Caco-2 (cell line): Measurements from ENCODE around the gene NUDT3. TPM values are rescaled to one million over a fixed set of nuclear protein-coding genes. Genes with fewer than 3 reads are reported as not detected.
"Not testable (repeated sequence)": the region's sequence is repeated elsewhere in the genome, so short reads cannot be mapped to it uniquely, and the experiment has no call there.

ENCODE experiments used
- BruUV-seq: library from RNA; stranded (reverse); fragments of 400-500 nt; replicated peaks from 2 replicates; lab custom pipeline; 2021; lab: Mats Ljungman, UMichigan
- CTCF ChIA-PET: fragments of 300-600 bp; sonication (Branson Sonifier 250); formaldehyde crosslinking; loops from one replicate; lab custom pipeline; 2022; ENCODE audit warnings: antibody characterized with exemption; lab: Charles Lee
- POLR2A ChIA-PET: fragments of 300-600 bp; sonication (Branson Sonifier 250); formaldehyde crosslinking; loops from one replicate; lab custom pipeline; 2022; ENCODE audit warnings: antibody characterized with exemption; lab: Charles Lee
- DNase-seq, 2 experiments: peaks; one replicate each; pipeline versions ENCODE4 v3.0.0 to v3.0.0-alpha.2; 2020 to 2022
- H3K27me3 ChIP-seq: replicated peaks from 2 replicates; pipeline ENCODE4 v1.6.0; 2011; ENCODE audit warnings: low read length; ENCODE audit not compliant: control insufficient read depth, insufficient read depth
- H3K36me3 ChIP-seq: 2 replicates; pipeline ENCODE4 v1.5.1; 2011; ENCODE audit warnings: low read length; ENCODE audit not compliant: control insufficient read depth, insufficient read depth
- H3K4me1 ChIP-seq: fragments of 250-450 bp; sonication (Bioruptor Pico); 2 replicates; pipeline ENCODE4 v1.5.1; 2020; ENCODE audit warnings: mild to moderate bottlenecking
- H3K4me3 ChIP-seq: 2 replicates; pipeline ENCODE4 v1.5.1; 2011; ENCODE audit warnings: low read depth, mild to moderate bottlenecking, control low read depth, low read length
- H3K9me3 ChIP-seq: fragments of 250-450 bp; sonication (Bioruptor Pico); 2 replicates; pipeline ENCODE4 v1.5.1; 2020; ENCODE audit warnings: mild to moderate bottlenecking, moderate library complexity
- H3K27ac Mint-ChIP-seq: one replicate; pipeline ENCODE4 v1.8.0; 2022; ENCODE audit warnings: mixed read lengths; ENCODE audit not compliant: unreplicated experiment
- H3K27me3 Mint-ChIP-seq: one replicate; pipeline ENCODE4 v1.8.0; 2022; ENCODE audit warnings: mixed read lengths; ENCODE audit not compliant: insufficient read depth, unreplicated experiment
- H3K36me3 Mint-ChIP-seq: one replicate; pipeline ENCODE4 v1.8.0; 2022; ENCODE audit warnings: mild to moderate bottlenecking, mixed read lengths; ENCODE audit not compliant: insufficient read depth, unreplicated experiment
- H3K4me1 Mint-ChIP-seq: one replicate; pipeline ENCODE4 v1.8.0; 2022; ENCODE audit warnings: low read depth, mixed read lengths; ENCODE audit not compliant: unreplicated experiment
- H3K4me3 Mint-ChIP-seq: one replicate; pipeline ENCODE4 v1.8.0; 2022; ENCODE audit warnings: mild to moderate bottlenecking, moderate library complexity, mixed read lengths; ENCODE audit not compliant: unreplicated experiment
- H3K9me3 Mint-ChIP-seq: one replicate; pipeline ENCODE4 v1.8.0; 2022; ENCODE audit warnings: mixed read lengths; ENCODE audit not compliant: unreplicated experiment
- intact Hi-C: fragments of 100-400 bp; cut with micrococcal nuclease; formaldehyde crosslinking; loops from one replicate; pipeline ENCODE4 v1.10.0; 2022; ENCODE audit not compliant: unreplicated experiment
- total RNA-seq: library from RNA; stranded (reverse); gene quantifications from 2 replicates; pipeline ENCODE4 v1.2.3, GENCODE V29; 2022
- TF ChIP-seq, protein P1 (sequence below), 2 experiments: fragments of 200-600 bp in 1 of 2; IDR thresholded peaks; 1 replicate in 1 of 2; 2 replicates in 1 of 2; pipeline versions ENCODE4 v1.5.1 to v1.8.0; 2011 to 2022; ENCODE audit warnings: antibody characterized with exemption in 1 of 2, control low read depth in 1 of 2, inconsistent platforms in 1 of 2, low read depth in 1 of 2, low read length in 1 of 2, mild to moderate bottlenecking in 1 of 2, moderate library complexity in 1 of 2; ENCODE audit not compliant: insufficient read depth in 1 of 2, severe bottlenecking in 1 of 2, unreplicated experiment in 1 of 2

Gene NUDT3
- total RNA-seq, 1 experiment from 2014 or later = 22.9 TPM

DNA sequence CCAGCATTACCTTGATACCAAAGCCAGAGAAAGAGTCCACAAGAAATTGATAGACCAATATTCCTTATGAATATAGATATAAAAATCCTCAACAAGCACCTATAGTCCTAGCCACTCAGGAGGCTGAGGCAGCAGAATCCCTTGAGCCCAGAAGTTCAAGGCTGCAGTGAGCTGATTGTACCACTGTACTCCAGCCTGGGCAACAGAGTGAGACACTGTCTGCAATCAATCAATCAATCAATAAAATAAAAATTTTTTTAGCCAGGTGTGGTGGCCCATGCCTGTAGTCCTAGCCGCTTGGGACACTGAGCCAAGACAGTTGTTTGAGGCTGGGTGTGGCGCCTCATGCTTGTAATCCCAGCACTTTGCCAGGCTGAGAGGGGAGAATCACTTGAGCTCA is 124.7 kb downstream of the NUDT3 start:
- no peak overlapping the region for H3K27ac Mint-ChIP-seq
- no peaks in the 10 kb centered on the region for H3K4me1 ChIP-seq
- H3K4me1 Mint-ChIP-seq = peaks cover 6% of the 10 kb centered on the region
- peaks cover 18% of the 10 kb centered on the region for H3K9me3 Mint-ChIP-seq
- intact Hi-C loops = no loop called here
- no TSS peak for BruUV-seq
- no peaks in the 10 kb centered on the region for H3K36me3 ChIP-seq
- TF ChIP-seq, protein P1, sequence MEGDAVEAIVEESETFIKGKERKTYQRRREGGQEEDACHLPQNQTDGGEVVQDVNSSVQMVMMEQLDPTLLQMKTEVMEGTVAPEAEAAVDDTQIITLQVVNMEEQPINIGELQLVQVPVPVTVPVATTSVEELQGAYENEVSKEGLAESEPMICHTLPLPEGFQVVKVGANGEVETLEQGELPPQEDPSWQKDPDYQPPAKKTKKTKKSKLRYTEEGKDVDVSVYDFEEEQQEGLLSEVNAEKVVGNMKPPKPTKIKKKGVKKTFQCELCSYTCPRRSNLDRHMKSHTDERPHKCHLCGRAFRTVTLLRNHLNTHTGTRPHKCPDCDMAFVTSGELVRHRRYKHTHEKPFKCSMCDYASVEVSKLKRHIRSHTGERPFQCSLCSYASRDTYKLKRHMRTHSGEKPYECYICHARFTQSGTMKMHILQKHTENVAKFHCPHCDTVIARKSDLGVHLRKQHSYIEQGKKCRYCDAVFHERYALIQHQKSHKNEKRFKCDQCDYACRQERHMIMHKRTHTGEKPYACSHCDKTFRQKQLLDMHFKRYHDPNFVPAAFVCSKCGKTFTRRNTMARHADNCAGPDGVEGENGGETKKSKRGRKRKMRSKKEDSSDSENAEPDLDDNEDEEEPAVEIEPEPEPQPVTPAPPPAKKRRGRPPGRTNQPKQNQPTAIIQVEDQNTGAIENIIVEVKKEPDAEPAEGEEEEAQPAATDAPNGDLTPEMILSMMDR (IDR thresholded peaks at IDR 0.05; ENCODE audit: insufficient read depth in 1 of 2, low read depth in 1 of 2, low read length in 1 of 2, severe bottlenecking in 1 of 2, unreplicated experiment in 1 of 2) = no peak
- CTCF ChIA-PET = interaction anchor here (0.7 kb wide), 1 partner anchor 43 kb away, joined by 3 read pairs; no protein-coding TSS in a partner anchor
- H3K4me3 ChIP-seq = no peak overlapping the region
- no peaks in the 10 kb centered on the region for H3K36me3 Mint-ChIP-seq
- no peak overlapping the region for H3K4me3 Mint-ChIP-seq
- H3K9me3 ChIP-seq = 0 out of 2 replicates have a peak, but pooled peaks cover 2% of the 10 kb centered on the region
- no peak for DNase-seq
- no peaks in the 10 kb centered on the region for H3K27me3 ChIP-seq
- POLR2A ChIA-PET = no interaction called here
- H3K27me3 Mint-ChIP-seq = no peaks in the 10 kb centered on the region

DNA sequence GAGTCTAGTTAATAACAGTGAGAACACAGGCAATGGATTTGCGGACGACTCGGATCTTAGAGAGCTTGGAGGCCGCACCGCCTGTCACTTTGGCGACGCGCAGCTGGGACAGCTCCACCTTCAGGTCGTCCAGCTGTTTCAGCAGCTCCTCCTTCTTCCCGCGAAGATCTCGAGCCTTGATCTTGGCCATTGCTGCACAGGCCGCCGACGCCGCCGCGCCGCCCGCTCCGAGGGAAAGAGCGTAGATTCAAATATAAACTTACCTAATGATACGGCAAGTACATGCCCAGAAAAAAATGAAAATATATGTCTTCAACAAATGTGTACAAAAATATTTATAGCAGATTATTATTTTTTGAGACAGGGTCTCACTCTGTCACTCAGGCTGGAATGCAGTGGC is 129.0 kb downstream of the NUDT3 start:
- H3K4me3 ChIP-seq, CTCF ChIA-PET, H3K4me1 ChIP-seq, H3K36me3 ChIP-seq, H3K36me3 Mint-ChIP-seq, intact Hi-C loops, H3K27me3 Mint-ChIP-seq, H3K4me3 Mint-ChIP-seq, H3K9me3 ChIP-seq, H3K4me1 Mint-ChIP-seq, H3K27me3 ChIP-seq, DNase-seq, H3K27ac Mint-ChIP-seq, POLR2A ChIA-PET, BruUV-seq: not testable (repeated sequence)
- H3K9me3 Mint-ChIP-seq = peaks cover 21% of the 10 kb centered on the region

DNA sequence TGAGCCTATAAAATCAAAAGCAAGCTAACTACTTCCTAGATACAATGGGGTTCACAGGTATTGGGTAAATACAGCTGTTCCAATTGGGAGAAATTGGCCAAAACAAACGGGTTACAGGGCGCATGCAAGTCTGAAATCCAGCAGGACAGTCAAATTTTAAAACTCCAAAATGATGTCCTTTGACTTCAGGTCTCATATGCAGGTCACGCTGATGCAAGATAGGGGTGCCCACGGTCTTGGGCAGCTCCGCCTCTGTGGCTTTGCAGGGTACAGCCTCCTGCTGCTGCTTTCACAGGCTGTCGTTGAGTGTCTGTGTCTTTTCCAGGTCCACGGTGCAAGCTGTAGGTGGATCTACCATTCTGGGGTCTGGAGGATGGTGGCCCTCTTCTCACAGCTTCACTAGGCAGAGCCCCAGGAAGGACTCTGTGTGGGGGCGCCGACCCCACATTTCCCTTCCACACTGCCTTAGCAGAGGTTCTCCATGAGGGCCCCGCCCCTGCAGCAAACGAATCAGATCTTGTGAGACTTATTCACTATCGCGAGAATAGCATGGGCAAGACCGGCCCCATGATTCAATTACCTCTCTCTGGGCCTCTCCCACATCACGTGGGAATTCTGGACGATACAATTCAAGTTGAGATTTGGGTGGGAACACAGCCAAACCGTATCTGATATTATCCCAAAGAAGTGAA is 131.7 kb downstream of the NUDT3 start:
- CTCF ChIA-PET = no interaction called here

More for the DNA sequence above, 131.7 kb downstream of the NUDT3 start:
- no peak for DNase-seq
- Histone ChIP-seq H3K36me3 (no peaks in the 10 kb centered on the region), H3K4me1 (no peaks in the 10 kb centered on the region), H3K27me3 (no peaks in the 10 kb centered on the region), H3K4me3 (no peak overlapping the region), H3K9me3 (no peaks in the 10 kb centered on the region)
- TF ChIP-seq, protein P1 (IDR thresholded peaks at IDR 0.05; ENCODE audit: insufficient read depth in 1 of 2, low read depth in 1 of 2, low read length in 1 of 2, severe bottlenecking in 1 of 2, unreplicated experiment in 1 of 2) = no peak
- intact Hi-C loops = no loop called here
- H3K27ac Mint-ChIP-seq = no peak overlapping the region
- H3K4me3 Mint-ChIP-seq = no peak overlapping the region
- POLR2A ChIA-PET = no interaction called here
- peaks cover 18% of the 10 kb centered on the region for H3K9me3 Mint-ChIP-seq
- H3K4me1 Mint-ChIP-seq = peaks cover 5% of the 10 kb centered on the region
- H3K27me3 Mint-ChIP-seq = no peaks in the 10 kb centered on the region
- no TSS peak for BruUV-seq
- H3K36me3 Mint-ChIP-seq = no peaks in the 10 kb centered on the region
